HG03342 (cell line): ENCODE data around the gene MADD.
"Not testable (repeated sequence)": the region's sequence is repeated elsewhere in the genome, so short reads cannot be mapped to it uniquely, and the experiment has no call there.

Experiments
- ATAC-seq: cut with Tn5 transposase; IDR thresholded peaks from one replicate; pipeline ENCODE4 v1.9.1; 2021; ENCODE audit warnings: mild to moderate bottlenecking, moderate library complexity; ENCODE audit not compliant: unreplicated experiment

Gene MADD

DNA sequence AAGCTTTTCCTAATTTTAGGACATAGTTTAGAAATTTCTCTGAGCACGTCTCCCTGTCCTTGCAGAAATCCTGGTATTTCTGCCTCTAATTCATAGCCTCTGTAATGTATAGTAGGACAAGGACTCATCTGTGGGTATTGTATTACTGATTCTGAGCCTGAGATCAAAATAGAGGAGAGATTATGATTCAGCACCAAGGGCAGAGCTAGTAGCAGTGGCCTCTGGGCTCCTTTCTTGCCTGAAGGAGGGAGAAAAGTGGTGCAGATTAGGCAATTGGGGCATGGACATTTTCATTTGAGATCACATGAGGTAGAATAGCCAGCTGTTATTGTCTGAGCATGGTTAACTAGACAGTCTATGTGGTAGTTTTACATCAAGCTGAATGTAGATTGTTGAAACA is 2.8 kb downstream of the MADD start:
- no peak for ATAC-seq

DNA sequence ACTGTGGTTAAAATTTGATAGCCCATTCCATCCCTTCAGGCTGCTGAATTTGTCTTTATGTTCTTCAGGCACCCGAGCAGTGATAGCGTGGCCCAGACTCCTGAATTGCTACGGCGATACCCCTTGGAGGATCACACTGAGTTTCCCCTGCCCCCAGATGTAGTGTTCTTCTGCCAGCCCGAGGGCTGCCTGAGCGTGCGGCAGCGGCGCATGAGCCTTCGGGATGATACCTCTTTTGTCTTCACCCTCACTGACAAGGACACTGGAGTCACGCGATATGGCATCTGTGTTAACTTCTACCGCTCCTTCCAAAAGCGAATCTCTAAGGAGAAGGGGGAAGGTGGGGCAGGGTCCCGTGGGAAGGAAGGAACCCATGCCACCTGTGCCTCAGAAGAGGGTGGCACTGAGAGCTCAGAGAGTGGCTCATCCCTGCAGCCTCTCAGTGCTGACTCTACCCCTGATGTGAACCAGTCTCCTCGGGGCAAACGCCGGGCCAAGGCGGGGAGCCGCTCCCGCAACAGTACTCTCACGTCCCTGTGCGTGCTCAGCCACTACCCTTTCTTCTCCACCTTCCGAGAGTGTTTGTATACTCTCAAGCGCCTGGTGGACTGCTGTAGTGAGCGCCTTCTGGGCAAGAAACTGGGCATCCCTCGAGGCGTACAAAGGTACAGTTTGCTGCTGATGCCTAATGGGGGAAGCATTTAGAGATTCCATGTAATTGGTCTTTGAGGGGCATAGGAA is 4.7 kb downstream of the MADD start:
- ATAC-seq = no peak

DNA sequence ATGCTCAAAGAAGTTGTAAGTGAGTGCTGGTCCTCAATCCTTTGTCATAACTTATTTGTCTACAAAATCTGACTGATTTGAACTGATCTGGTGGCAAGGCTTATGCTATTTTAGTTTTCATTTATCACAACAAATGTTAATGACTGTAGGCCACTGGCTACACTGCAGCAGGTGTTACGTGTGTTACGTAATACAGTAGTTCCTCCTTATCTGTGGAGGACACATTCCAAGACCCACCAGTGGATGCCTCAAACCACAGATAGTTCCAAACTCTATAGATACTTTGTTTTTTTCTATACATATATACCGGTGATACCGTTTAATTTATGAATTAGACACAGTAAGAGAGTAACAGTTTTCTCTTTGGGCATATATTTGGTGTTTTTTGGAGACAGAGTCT is 7.0 kb downstream of the MADD start:
- no peak for ATAC-seq

GRCh38 chr11:47278058-47278457 is 8.1 kb downstream of the MADD start:
- ATAC-seq = no peak

GRCh38 chr11:47278769-47279168 is 8.8 kb downstream of the MADD start:
- no peak for ATAC-seq

DNA sequence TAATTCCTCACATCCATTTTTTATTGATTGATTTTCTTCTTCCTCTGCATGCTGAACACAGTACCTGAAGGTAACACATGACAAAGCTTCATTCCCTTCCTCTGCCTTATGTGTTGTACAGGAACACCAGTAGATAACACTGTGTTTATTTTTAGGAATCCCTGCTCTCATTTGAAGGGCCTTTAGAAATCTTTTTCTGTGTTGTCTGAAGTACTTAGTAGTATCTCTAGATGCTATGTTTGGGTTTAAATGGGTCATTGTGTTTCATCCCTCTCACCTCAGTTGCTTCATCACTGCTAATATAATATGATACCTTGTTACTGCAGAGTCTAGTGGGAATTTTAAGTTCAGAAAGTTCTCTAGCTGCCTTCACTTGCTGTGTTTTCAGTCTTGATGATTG is 10.2 kb downstream of the MADD start:
- ATAC-seq = no peak

- ATAC-seq = no peak
Measured at GRCh38 chr11:47280860-47281259, 10.9 kb downstream of the MADD start.

GRCh38 chr11:47282462-47282861 is 12.5 kb downstream of the MADD start:
- no peak for ATAC-seq

GRCh38 chr11:47284151-47284550 is 14.2 kb downstream of the MADD start:
- no peak for ATAC-seq

- no peak for ATAC-seq
Measured at GRCh38 chr11:47285969-47286770, 16.2 kb downstream of the MADD start.

- ATAC-seq = no peak
Measured at GRCh38 chr11:47288066-47288465, 18.1 kb downstream of the MADD start.

DNA sequence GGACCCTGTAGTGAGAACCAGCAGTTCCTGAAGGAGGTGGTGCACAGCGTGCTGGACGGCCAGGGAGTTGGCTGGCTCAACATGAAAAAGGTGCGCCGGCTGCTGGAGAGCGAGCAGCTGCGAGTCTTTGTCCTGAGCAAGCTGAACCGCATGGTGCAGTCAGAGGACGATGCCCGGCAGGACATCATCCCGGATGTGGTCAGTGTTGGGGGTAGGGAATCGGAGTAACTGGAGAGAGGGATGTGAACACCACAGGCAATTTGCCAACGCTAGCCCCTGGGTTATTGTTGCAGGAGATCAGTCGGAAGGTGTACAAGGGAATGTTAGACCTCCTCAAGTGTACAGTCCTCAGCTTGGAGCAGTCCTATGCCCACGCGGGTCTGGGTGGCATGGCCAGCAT is 19.9 kb downstream of the MADD start:
- ATAC-seq = no peak

DNA sequence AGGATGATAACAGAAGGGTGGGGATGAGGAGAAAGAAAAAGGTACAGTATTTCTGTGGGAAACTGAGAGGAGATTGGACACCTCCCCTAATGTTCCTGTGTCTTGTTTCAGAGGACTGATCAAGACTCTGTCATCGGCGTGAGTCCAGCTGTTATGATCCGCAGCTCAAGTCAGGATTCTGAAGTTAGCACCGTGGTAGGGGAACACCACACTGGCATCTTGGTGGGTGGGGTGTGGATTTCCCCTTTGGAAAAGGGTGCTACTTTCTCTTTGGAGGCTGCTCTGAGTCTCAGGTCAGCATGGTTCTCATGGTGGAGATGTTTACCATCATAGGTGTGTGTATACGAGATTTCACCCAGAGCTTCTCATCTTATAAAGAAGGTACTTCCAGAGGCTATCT is 25.5 kb downstream of the MADD start:
- ATAC-seq = no peak

DNA sequence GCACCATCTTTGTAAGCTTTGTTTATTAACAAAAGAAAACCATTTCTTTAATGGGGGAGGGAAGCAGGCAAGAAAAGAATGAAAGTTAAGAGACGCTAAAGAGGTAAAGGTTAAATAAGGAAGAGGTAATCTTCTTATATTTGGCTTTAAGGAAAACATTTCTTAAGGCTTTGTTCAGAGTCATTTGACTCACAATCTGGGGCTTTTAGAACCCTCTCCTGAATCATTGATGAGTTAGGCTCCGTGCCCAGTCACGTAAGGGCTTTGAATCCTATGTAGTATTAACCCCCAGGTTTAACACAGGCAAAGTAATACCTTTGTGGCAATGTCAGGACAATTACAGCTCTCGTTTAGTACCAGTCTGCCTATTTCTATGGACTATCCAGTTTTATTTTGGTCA is 26.1 kb downstream of the MADD start:
- ATAC-seq = no peak

DNA sequence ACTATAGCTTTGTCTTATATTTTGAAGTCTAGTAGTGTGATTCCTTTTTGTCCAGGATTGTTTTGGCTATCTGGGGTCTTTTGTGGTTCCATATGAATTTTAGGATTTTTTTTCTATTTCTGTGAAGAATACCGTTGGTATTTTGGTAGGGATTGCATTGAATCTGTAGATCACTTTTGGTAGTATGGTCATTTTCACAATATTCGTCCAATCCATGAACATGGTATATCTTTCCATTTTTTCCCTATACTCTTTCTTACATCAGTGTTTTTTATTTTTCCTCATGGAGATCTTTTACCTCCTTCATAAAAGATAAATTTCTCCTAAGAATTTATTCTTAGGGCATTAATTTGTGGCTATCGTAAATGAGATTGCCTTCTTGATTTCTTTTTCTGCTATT is 29.1 kb downstream of the MADD start:
- ATAC-seq = no peak

GRCh38 chr11:47302853-47303252 is 32.9 kb downstream of the MADD start:
- no peak for ATAC-seq

- no peak for ATAC-seq
Measured at GRCh38 chr11:47305734-47306483, 36.0 kb downstream of the MADD start.

DNA sequence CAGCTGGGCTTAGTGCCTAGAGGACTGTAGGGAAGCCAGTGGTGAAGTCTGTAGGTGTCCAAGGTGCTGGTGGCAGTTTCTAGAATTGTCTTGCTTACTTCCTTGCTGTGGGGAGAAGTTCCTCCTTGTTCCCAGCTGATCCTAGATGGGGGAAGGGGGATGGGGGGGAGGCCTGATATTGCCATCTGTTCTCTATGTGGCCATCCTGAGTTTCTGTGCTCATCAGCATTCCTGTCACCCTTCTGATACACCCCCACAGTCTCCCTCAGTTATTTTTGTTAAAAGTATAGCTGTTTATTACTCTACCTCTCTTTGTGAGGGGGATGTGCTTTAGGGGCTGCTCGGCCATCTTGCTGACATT is 36.5 kb downstream of the MADD start:
- no peak for ATAC-seq

DNA sequence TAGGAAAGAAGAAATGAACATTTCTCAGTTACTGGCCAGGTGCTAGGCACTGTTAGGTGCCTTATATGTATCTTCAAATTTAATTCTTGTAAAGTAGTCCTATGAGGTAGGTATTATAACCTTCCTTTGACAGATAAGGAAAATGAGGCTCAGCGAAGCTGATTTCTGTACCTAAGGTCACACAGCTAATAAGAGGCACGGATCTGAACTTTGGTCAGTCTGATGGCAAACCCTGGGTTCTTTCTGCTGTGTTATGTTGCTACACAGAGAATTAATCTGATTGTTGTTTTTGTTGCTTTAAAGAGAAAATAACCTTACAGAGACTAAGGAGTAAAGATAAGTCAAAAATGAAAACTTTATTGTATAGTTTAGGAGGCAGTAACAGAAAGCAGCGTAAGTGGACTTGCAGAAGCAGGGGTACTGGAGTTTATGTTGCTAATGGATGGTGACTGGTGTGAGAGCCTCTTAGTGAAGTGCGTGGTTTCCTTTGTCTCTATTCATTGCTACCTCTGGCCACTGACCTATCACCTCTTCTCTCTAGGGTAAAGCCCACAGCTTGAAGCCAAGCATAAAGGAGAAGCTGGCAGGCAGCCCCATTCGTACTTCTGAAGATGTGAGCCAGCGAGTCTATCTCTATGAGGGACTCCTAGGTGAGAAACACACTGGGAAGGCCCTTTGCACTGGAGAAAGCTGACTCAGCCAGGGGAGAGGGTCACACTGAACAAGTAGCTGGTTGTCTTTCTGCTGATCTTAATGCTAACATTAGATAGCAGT is 38.3 kb downstream of the MADD start:
- no peak for ATAC-seq

DNA sequence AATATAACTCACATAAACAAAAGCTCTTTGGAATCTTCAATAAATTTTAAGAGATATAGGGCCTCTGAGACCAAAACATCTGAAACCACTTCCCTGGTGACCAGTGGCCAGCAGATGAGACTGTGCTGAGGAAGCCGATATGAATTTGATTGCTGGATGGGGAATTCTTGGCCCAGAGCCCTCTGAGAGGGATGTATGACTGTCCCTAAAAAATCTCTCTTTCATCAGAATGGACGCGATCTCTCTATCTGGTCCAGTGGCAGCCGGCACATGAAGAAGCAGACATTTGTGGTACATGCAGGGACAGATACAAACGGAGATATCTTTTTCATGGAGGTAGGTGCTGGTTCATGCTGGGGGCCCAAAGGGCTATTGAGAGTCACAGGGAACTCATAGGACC is 45.1 kb downstream of the MADD start:
- no peak for ATAC-seq

DNA sequence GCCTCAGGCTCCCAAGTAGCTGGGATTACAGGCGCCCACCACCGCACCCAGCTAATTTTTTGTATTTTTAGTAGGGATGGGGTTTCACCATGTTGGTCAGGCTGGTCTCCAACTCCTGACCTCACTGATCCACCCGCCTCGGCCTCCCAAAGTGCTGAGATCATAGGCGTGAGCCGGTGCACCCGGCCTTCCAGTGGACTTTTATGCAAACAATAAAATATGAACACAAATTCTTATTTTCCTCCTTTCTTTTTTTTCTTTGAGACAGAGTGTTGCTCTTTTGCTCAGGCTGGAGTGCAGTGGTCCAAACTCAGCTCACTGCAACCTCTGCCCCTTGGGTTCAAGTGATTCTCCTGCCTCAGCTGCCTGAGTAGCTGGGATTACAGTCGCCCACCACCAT is 46.6 kb downstream of the MADD start:
- ATAC-seq = not testable (repeated sequence)
